Measurements from ENCODE around the gene DUSP10. TPM values are rescaled to one million over a fixed set of nuclear protein-coding genes. Genes with fewer than 3 reads are reported as not detected.

Gene DUSP10
- total and polyA plus RNA-seq, 2 donors (not counting 1 experiment from before 2014, with no cell fraction given), result 22.8 to 37.7 TPM

GRCh38 chr1:221695301-221695700 is 46.6 kb downstream of the DUSP10 start:
- Mint-ChIP-seq H3K4me3 (no peak overlapping the region), H3K27me3 (no peaks in the 10 kb centered on the region), H3K27ac (no peak overlapping the region), H3K9me3 (ENCODE audit: insufficient read depth) (no peaks in the 10 kb centered on the region), H3K4me1 (peaks cover 7% of the 10 kb centered on the region)
- no peak overlapping the region for H3K9ac ChIP-seq (ENCODE audit: low read length)
- POLR2A ChIA-PET, result no interaction called here
- TF ChIP-seq EZH2 (IDR thresholded peaks at IDR 0.05; ENCODE audit: borderline replicate concordance, insufficient read depth, low read depth, low read length, poor library complexity, severe bottlenecking), result no peak
- TF ChIP-seq CTCF (IDR thresholded peaks at IDR 0.05), result no peak
- DNase-seq, result no peak
- no peaks in the 10 kb centered on the region for H4K20me1 ChIP-seq (ENCODE audit: control insufficient read depth, insufficient read depth, low read length, poor library complexity, severe bottlenecking)
- H3K4me2 ChIP-seq (replicated peaks; ENCODE audit: low read depth, low read length, poor library complexity, severe bottlenecking), result no peak overlapping the region
- intact Hi-C loops (cut with micrococcal nuclease), result no loop called here
- no peak for ATAC-seq (ENCODE audit: low read depth)
- no peaks in the 10 kb centered on the region for H3K4me1 ChIP-seq (ENCODE audit: control insufficient read depth in 2 of 2, insufficient read depth in 2 of 2, low read length in 2 of 2)
- no peaks in the 10 kb centered on the region for H3K27me3 ChIP-seq (replicated peaks in 1 of 4; ENCODE audit: control extremely low read depth in 1 of 4, control insufficient read depth in 3 of 4, insufficient read depth in 4 of 4, low read length in 3 of 4)
- no CpG with 5 or more reads among the region's 1 CpG for WGBS (ENCODE audit: insufficient coverage)
- H3K9me3 ChIP-seq (ENCODE audit: control extremely low read depth in 1 of 3, control insufficient read depth in 2 of 3, insufficient read depth in 1 of 3, low read length in 2 of 3), result peaks cover 0 to 4% (median 0%) of the 10 kb centered on the region in 3 donors
- no peak overlapping the region for H3K4me3 ChIP-seq (ENCODE audit: control extremely low read depth in 1 of 5, extremely low read depth in 1 of 5, insufficient read depth in 1 of 5, low read depth in 2 of 5, low read length in 4 of 5)
- H3K79me2 ChIP-seq (ENCODE audit: control insufficient read depth, insufficient read depth, low read length), result no peaks in the 10 kb centered on the region
- no peaks in the 10 kb centered on the region for H3K36me3 ChIP-seq (replicated peaks in 1 of 2; ENCODE audit: control extremely low read depth in 1 of 2, control insufficient read depth in 1 of 2, extremely low read depth in 1 of 2, insufficient read depth in 2 of 2, low read length in 1 of 2)
- CTCF ChIA-PET, result interaction anchor here (0.6 kb wide), 1 partner anchor 21 kb away, joined by 3 read pairs; no protein-coding TSS in a partner anchor
- no peak overlapping the region for H3K27ac ChIP-seq (ENCODE audit: low read length in 2 of 2)
- no peak overlapping the region for H2AFZ ChIP-seq (ENCODE audit: insufficient read depth, low read depth, low read length, poor library complexity, severe bottlenecking)

- H3K4me1 Mint-ChIP-seq, result peaks cover 7% of the 10 kb centered on the region
- no peak overlapping the region for H3K27ac ChIP-seq (ENCODE audit: low read length in 2 of 2)
- no peak overlapping the region for H2AFZ ChIP-seq (ENCODE audit: insufficient read depth, low read depth, low read length, poor library complexity, severe bottlenecking)
- H3K79me2 ChIP-seq (ENCODE audit: control insufficient read depth, insufficient read depth, low read length), result no peaks in the 10 kb centered on the region
- intact Hi-C loops (cut with micrococcal nuclease), result no loop called here
- H3K4me2 ChIP-seq (replicated peaks; ENCODE audit: low read depth, low read length, poor library complexity, severe bottlenecking), result no peak overlapping the region
- no peak overlapping the region for H3K27ac Mint-ChIP-seq
- H3K27me3 Mint-ChIP-seq, result no peaks in the 10 kb centered on the region
- no peak overlapping the region for H3K4me3 ChIP-seq (ENCODE audit: control extremely low read depth in 1 of 5, extremely low read depth in 1 of 5, insufficient read depth in 1 of 5, low read depth in 2 of 5, low read length in 4 of 5)
- ChIA-PET POLR2A (no interaction called here), CTCF (interaction anchor here (0.7 to 1.2 kb wide), 2 partner anchors 11 to 14 kb away, joined by 3 read pairs; no protein-coding TSS in a partner anchor)
- no peak overlapping the region for H3K9ac ChIP-seq (ENCODE audit: low read length)
- DNase-seq, result no peak
- TF ChIP-seq CTCF (IDR thresholded peaks at IDR 0.05) (no peak), EZH2 (IDR thresholded peaks at IDR 0.05; ENCODE audit: borderline replicate concordance, insufficient read depth, low read depth, low read length, poor library complexity, severe bottlenecking) (no peak)
- no peaks in the 10 kb centered on the region for H4K20me1 ChIP-seq (ENCODE audit: control insufficient read depth, insufficient read depth, low read length, poor library complexity, severe bottlenecking)
- H3K9me3 ChIP-seq (ENCODE audit: control extremely low read depth in 1 of 3, control insufficient read depth in 2 of 3, insufficient read depth in 1 of 3, low read length in 2 of 3), result peaks cover 0 to 4% (median 0%) of the 10 kb centered on the region in 3 donors
- no peak overlapping the region for H3K4me3 Mint-ChIP-seq
- no peaks in the 10 kb centered on the region for H3K36me3 ChIP-seq (replicated peaks in 1 of 2; ENCODE audit: control extremely low read depth in 1 of 2, control insufficient read depth in 1 of 2, extremely low read depth in 1 of 2, insufficient read depth in 2 of 2, low read length in 1 of 2)
- no peak for ATAC-seq (ENCODE audit: low read depth)
- H3K4me1 ChIP-seq (ENCODE audit: control insufficient read depth in 2 of 2, insufficient read depth in 2 of 2, low read length in 2 of 2), result no peaks in the 10 kb centered on the region
- H3K27me3 ChIP-seq (replicated peaks in 1 of 4; ENCODE audit: control extremely low read depth in 1 of 4, control insufficient read depth in 3 of 4, insufficient read depth in 4 of 4, low read length in 3 of 4), result no peaks in the 10 kb centered on the region
- no peaks in the 10 kb centered on the region for H3K9me3 Mint-ChIP-seq (ENCODE audit: insufficient read depth)
Observed at GRCh38 chr1:221694109-221694508, 47.8 kb downstream of the DUSP10 start.

Measured in B cell (primary cell).